HG03439 (cell line): ENCODE results near the gene ENPP3.

Source experiments
- ATAC-seq: cut with Tn5 transposase; IDR thresholded peaks from one replicate; pipeline ENCODE4 v1.9.1; 2021; ENCODE audit warnings: mild to moderate bottlenecking, moderate library complexity; ENCODE audit not compliant: unreplicated experiment

The ENPP3 gene

GRCh38 chr6:131792091-131792496, 155.0 kb downstream of the ENPP3 start:
- no peak for ATAC-seq

- ATAC-seq = no peak
Measured at GRCh38 chr6:131795366-131795765, 158.3 kb downstream of the ENPP3 start.
